ENCODE data around the gene SLC41A3.

SLC41A3 gene

GRCh38 chr3:126109146-126109879 lies 25.4 kb upstream of the SLC41A3 start:
- no peaks in the 10 kb centered on the region for H3K79me2 ChIP-seq (ENCODE audit: low read length)
- TF ChIP-seq, protein P1, sequence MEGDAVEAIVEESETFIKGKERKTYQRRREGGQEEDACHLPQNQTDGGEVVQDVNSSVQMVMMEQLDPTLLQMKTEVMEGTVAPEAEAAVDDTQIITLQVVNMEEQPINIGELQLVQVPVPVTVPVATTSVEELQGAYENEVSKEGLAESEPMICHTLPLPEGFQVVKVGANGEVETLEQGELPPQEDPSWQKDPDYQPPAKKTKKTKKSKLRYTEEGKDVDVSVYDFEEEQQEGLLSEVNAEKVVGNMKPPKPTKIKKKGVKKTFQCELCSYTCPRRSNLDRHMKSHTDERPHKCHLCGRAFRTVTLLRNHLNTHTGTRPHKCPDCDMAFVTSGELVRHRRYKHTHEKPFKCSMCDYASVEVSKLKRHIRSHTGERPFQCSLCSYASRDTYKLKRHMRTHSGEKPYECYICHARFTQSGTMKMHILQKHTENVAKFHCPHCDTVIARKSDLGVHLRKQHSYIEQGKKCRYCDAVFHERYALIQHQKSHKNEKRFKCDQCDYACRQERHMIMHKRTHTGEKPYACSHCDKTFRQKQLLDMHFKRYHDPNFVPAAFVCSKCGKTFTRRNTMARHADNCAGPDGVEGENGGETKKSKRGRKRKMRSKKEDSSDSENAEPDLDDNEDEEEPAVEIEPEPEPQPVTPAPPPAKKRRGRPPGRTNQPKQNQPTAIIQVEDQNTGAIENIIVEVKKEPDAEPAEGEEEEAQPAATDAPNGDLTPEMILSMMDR (IDR thresholded peaks at IDR 0.05; ENCODE audit: low read length): no peak
- TF ChIP-seq EZH2 (optimal IDR thresholded peaks at IDR 0.05; ENCODE audit: low read depth, low read length): no peak
- no peak for TF ChIP-seq EZH2phosphoT487 (IDR thresholded peaks at IDR 0.05; ENCODE audit: low read length)
- H3K4me2 ChIP-seq (ENCODE audit: low read depth, low read length): no peak overlapping the region
- H3K4me3 ChIP-seq (ENCODE audit: low read length): no peak overlapping the region
- no peak overlapping the region for H3K27ac ChIP-seq (ENCODE audit: low read length)
- H3K36me3 ChIP-seq (replicated peaks; ENCODE audit: insufficient read depth, low read length): no peaks in the 10 kb centered on the region
- no peak overlapping the region for H3K9ac ChIP-seq (ENCODE audit: low read length)
- H3K27me3 ChIP-seq (replicated peaks; ENCODE audit: insufficient read depth, low read length): no peaks in the 10 kb centered on the region
- no peaks in the 10 kb centered on the region for H3K9me2 ChIP-seq (replicated peaks; ENCODE audit: insufficient read depth, low read length)
- no peaks in the 10 kb centered on the region for H3K9me3 ChIP-seq (replicated peaks; ENCODE audit: insufficient read depth, low read length)
- H3F3A ChIP-seq (ENCODE audit: insufficient read depth, low read length): no peaks in the 10 kb centered on the region
- DNase-seq: no peak
- no peaks in the 10 kb centered on the region for H3K4me1 ChIP-seq (ENCODE audit: low read length)
- no peak overlapping the region for H2AFZ ChIP-seq (ENCODE audit: low read length)
- H4K20me1 ChIP-seq (ENCODE audit: insufficient read depth, low read length): no peaks in the 10 kb centered on the region

- Histone ChIP-seq H3K4me1 (ENCODE audit: low read length) (no peaks in the 10 kb centered on the region), H4K20me1 (ENCODE audit: insufficient read depth, low read length) (no peaks in the 10 kb centered on the region), H3K36me3 (replicated peaks; ENCODE audit: insufficient read depth, low read length) (no peaks in the 10 kb centered on the region), H3K27ac (ENCODE audit: low read length) (no peak overlapping the region), H3K9me3 (replicated peaks; ENCODE audit: insufficient read depth, low read length) (no peaks in the 10 kb centered on the region), H3F3A (ENCODE audit: insufficient read depth, low read length) (no peaks in the 10 kb centered on the region), H3K9ac (ENCODE audit: low read length) (no peak overlapping the region), H3K79me2 (ENCODE audit: low read length) (no peaks in the 10 kb centered on the region), H3K4me2 (ENCODE audit: low read depth, low read length) (no peak overlapping the region), H3K27me3 (replicated peaks; ENCODE audit: insufficient read depth, low read length) (no peaks in the 10 kb centered on the region), H3K4me3 (ENCODE audit: low read length) (no peak overlapping the region), H3K9me2 (replicated peaks; ENCODE audit: insufficient read depth, low read length) (no peaks in the 10 kb centered on the region), H2AFZ (ENCODE audit: low read length) (no peak overlapping the region)
- DNase-seq: no peak
- TF ChIP-seq, protein P1 (IDR thresholded peaks at IDR 0.05; ENCODE audit: low read length): no peak
- TF ChIP-seq EZH2phosphoT487 (IDR thresholded peaks at IDR 0.05; ENCODE audit: low read length): no peak
- no peak for TF ChIP-seq EZH2 (optimal IDR thresholded peaks at IDR 0.05; ENCODE audit: low read depth, low read length)
Observed at GRCh38 chr3:126108676-126109050, 24.7 kb upstream of the SLC41A3 start.

GRCh38 chr3:126107957-126108675 lies 24.2 kb upstream of the SLC41A3 start:
- H3K79me2 ChIP-seq (ENCODE audit: low read length): no peaks in the 10 kb centered on the region
- H4K20me1 ChIP-seq (ENCODE audit: insufficient read depth, low read length): no peaks in the 10 kb centered on the region
- no peaks in the 10 kb centered on the region for H3F3A ChIP-seq (ENCODE audit: insufficient read depth, low read length)
- H3K27me3 ChIP-seq (replicated peaks; ENCODE audit: insufficient read depth, low read length): no peaks in the 10 kb centered on the region
- no peaks in the 10 kb centered on the region for H3K4me1 ChIP-seq (ENCODE audit: low read length)
- no peak overlapping the region for H3K4me2 ChIP-seq (ENCODE audit: low read depth, low read length)
- no peak overlapping the region for H3K4me3 ChIP-seq (ENCODE audit: low read length)
- H3K36me3 ChIP-seq (replicated peaks; ENCODE audit: insufficient read depth, low read length): no peaks in the 10 kb centered on the region
- TF ChIP-seq EZH2phosphoT487 (IDR thresholded peaks at IDR 0.05; ENCODE audit: low read length) (no peak), EZH2 (optimal IDR thresholded peaks at IDR 0.05; ENCODE audit: low read depth, low read length) (no peak)
- TF ChIP-seq, protein P1 (IDR thresholded peaks at IDR 0.05; ENCODE audit: low read length): no peak
- DNase-seq: no peak
- no peak overlapping the region for H3K9ac ChIP-seq (ENCODE audit: low read length)
- H2AFZ ChIP-seq (ENCODE audit: low read length): no peak overlapping the region
- H3K9me3 ChIP-seq (replicated peaks; ENCODE audit: insufficient read depth, low read length): no peaks in the 10 kb centered on the region
- H3K9me2 ChIP-seq (replicated peaks; ENCODE audit: insufficient read depth, low read length): no peaks in the 10 kb centered on the region
- H3K27ac ChIP-seq (ENCODE audit: low read length): no peak overlapping the region
